SK-N-SH treated with all-trans-retinoic acid at 6 μM for 48 hours (cell line): ENCODE measurements around the gene SGTA.

Experiments
- ATAC-seq: fragments of 200-7000 bp; cut with Tn5 transposase; 3 replicates; pipeline ENCODE4 v1.9.1; 2020; ENCODE audit warnings: mild to moderate bottlenecking, moderate library complexity
- ARNTL ChIP-seq: fragments of 450-650 bp; formaldehyde crosslinking; IDR thresholded peaks from 2 replicates; pipeline ENCODE4 v1.5.0; 2020; ENCODE audit warnings: low read depth, mild to moderate bottlenecking, moderate library complexity, borderline replicate concordance
- CREB5 ChIP-seq: fragments of 250-450 bp; sonication (Bioruptor Pico); IDR thresholded peaks from 2 replicates; pipeline ENCODE4 v1.5.1; 2020; ENCODE audit warnings: low read depth, mild to moderate bottlenecking, moderate library complexity
- CSDC2 ChIP-seq: fragments of 250-450 bp; sonication (Bioruptor Pico); IDR thresholded peaks from 2 replicates; pipeline ENCODE4 v1.5.0; 2020; ENCODE audit warnings: mild to moderate bottlenecking, moderate library complexity
- ESRRG ChIP-seq: fragments of 250-450 bp; sonication (Bioruptor Pico); IDR thresholded peaks from 2 replicates; pipeline ENCODE4 v1.6.1; 2021; ENCODE audit warnings: mild to moderate bottlenecking
- GLIS3 ChIP-seq: fragments of 250-450 bp; sonication (Bioruptor Pico); IDR thresholded peaks from 2 replicates; pipeline ENCODE4 v1.5.0; 2020; ENCODE audit warnings: mild to moderate bottlenecking, moderate library complexity
- OSR1 ChIP-seq: fragments of 250-450 bp; sonication (Bioruptor Pico); IDR thresholded peaks from 2 replicates; pipeline ENCODE4 v1.8.0; 2022; ENCODE audit warnings: moderate library complexity, mild to moderate bottlenecking, inconsistent platforms
- PATZ1 ChIP-seq: fragments of 250-450 bp; sonication (Bioruptor Pico); IDR thresholded peaks from 2 replicates; pipeline ENCODE4 v1.8.0; 2020; ENCODE audit warnings: mild to moderate bottlenecking, moderate library complexity, borderline replicate concordance
- POU6F1 ChIP-seq: fragments of 250-450 bp; sonication (Bioruptor Pico); IDR thresholded peaks from 2 replicates; pipeline ENCODE4 v1.8.0; 2021; ENCODE audit warnings: low read depth, mild to moderate bottlenecking, moderate library complexity, borderline replicate concordance
- PPARA ChIP-seq: fragments of 250-450 bp; sonication (Bioruptor Pico); IDR thresholded peaks from 2 replicates; pipeline ENCODE4 v1.5.0; 2020; ENCODE audit warnings: mild to moderate bottlenecking, borderline replicate concordance
- RARB ChIP-seq: fragments of 250-450 bp; sonication (Bioruptor Pico); IDR thresholded peaks from 2 replicates; pipeline ENCODE4 v1.8.0; 2021; ENCODE audit warnings: mild to moderate bottlenecking, moderate library complexity
- SNAI2 ChIP-seq: fragments of 250-450 bp; sonication (Bioruptor Pico); IDR thresholded peaks from 2 replicates; pipeline ENCODE4 v1.5.0; 2020; ENCODE audit warnings: mild to moderate bottlenecking, moderate library complexity
- TCF4 ChIP-seq: fragments of 250-450 bp; sonication (Bioruptor Pico); IDR thresholded peaks from 2 replicates; pipeline ENCODE4 v1.8.0; 2021; ENCODE audit warnings: mild to moderate bottlenecking, moderate library complexity, borderline replicate concordance
- TOX ChIP-seq: fragments of 250-450 bp; sonication (Bioruptor Pico); IDR thresholded peaks from 2 replicates; pipeline ENCODE4 v1.8.0; 2021; ENCODE audit warnings: mild to moderate bottlenecking, moderate library complexity, borderline replicate concordance
- TSHZ2 ChIP-seq: fragments of 250-450 bp; sonication (Bioruptor Pico); IDR thresholded peaks from 2 replicates; pipeline ENCODE4 v1.5.0; 2020; ENCODE audit warnings: mild to moderate bottlenecking, moderate library complexity
- ZC3H10 ChIP-seq: fragments of 250-450 bp; sonication (Bioruptor Pico); IDR thresholded peaks from 2 replicates; pipeline ENCODE4 v1.5.1; 2021; ENCODE audit warnings: mild to moderate bottlenecking, moderate library complexity
- ZFP3 ChIP-seq: fragments of 250-450 bp; sonication (Bioruptor Pico); IDR thresholded peaks from 2 replicates; pipeline ENCODE4 v1.5.0; 2020; ENCODE audit warnings: mild to moderate bottlenecking, moderate library complexity
- ZFP30 ChIP-seq: fragments of 450-650 bp; formaldehyde crosslinking; IDR thresholded peaks from 2 replicates; pipeline ENCODE4 v1.5.0; 2022; ENCODE audit warnings: mild to moderate bottlenecking, moderate library complexity
- ZNF565 ChIP-seq: fragments of 450-650 bp; formaldehyde crosslinking; conservative IDR thresholded peaks from 2 replicates; pipeline ENCODE4 v1.5.0; 2020; ENCODE audit warnings: low read depth, mild to moderate bottlenecking, moderate library complexity
- ZNF70 ChIP-seq: fragments of 450-650 bp; formaldehyde crosslinking; IDR thresholded peaks from 2 replicates; pipeline ENCODE4 v1.5.0; 2020; ENCODE audit warnings: mild to moderate bottlenecking, moderate library complexity
- ZNF8 ChIP-seq: fragments of 450-650 bp; formaldehyde crosslinking; IDR thresholded peaks from 2 replicates; pipeline ENCODE4 v1.5.0; 2020; ENCODE audit warnings: mild to moderate bottlenecking, moderate library complexity

SGTA gene

GRCh38 chr19:2775556-2776430 lies 7.3 kb downstream of the SGTA start:
- TF ChIP-seq ZC3H10 (CRISPR knock-in tag): no peak
- no peak for TF ChIP-seq ZNF70 (CRISPR knock-in tag)
- TF ChIP-seq CSDC2 (CRISPR knock-in tag): no peak
- no peak for TF ChIP-seq ARNTL (CRISPR knock-in tag)
- TF ChIP-seq PATZ1 (CRISPR knock-in tag): no peak
- TF ChIP-seq GLIS3 (CRISPR knock-in tag): no peak
- TF ChIP-seq TCF4 (CRISPR knock-in tag): no peak
- no peak for TF ChIP-seq POU6F1
- no peak for ATAC-seq

GRCh38 chr19:2774953-2775555 lies 8.0 kb downstream of the SGTA start:
- ATAC-seq: no peak
- TF ChIP-seq CSDC2 (CRISPR knock-in tag) (no peak), SNAI2 (no peak), ZNF8 (CRISPR knock-in tag) (no peak), ESRRG (CRISPR knock-in tag) (no peak), ZC3H10 (CRISPR knock-in tag) (no peak), POU6F1 (no peak), GLIS3 (CRISPR knock-in tag) (no peak)
- TF ChIP-seq, all 23 proteins: peak for 0

- ATAC-seq: no peak
- TF ChIP-seq PPARA (CRISPR knock-in tag): no peak
- TF ChIP-seq PATZ1 (CRISPR knock-in tag): no peak
- TF ChIP-seq ZFP30: no peak
- no peak for TF ChIP-seq ZNF565 (CRISPR knock-in tag)
- no peak for TF ChIP-seq OSR1 (CRISPR knock-in tag)
- no peak for TF ChIP-seq TSHZ2 (CRISPR knock-in tag)
- TF ChIP-seq RARB (CRISPR knock-in tag): no peak
- TF ChIP-seq ZNF8 (CRISPR knock-in tag): no peak
- TF ChIP-seq ZNF70 (CRISPR knock-in tag): no peak
- TF ChIP-seq ZFP3 (CRISPR knock-in tag): no peak
- no peak for TF ChIP-seq POU6F1
- TF ChIP-seq ARNTL (CRISPR knock-in tag): no peak
- TF ChIP-seq ESRRG (CRISPR knock-in tag): no peak
- no peak for TF ChIP-seq GLIS3 (CRISPR knock-in tag)
- TF ChIP-seq TOX (CRISPR knock-in tag): no peak
- no peak for TF ChIP-seq CREB5
Observed at GRCh38 chr19:2774083-2774679, 8.9 kb downstream of the SGTA start.
